Measurements from ENCODE around the gene TUBGCP6. TPM values are rescaled to one million over a fixed set of nuclear protein-coding genes. Genes with fewer than 3 reads are reported as not detected.

TUBGCP6 gene
- total RNA-seq, 1 experiment from 2014 or later = 31.3 TPM

- in situ Hi-C loops (cut with HindIII; ENCODE audit: low pct_unique_long_range_greater_than_20kb, low sequenced_read_pairs) (no loop called here), intact Hi-C loops (cut with micrococcal nuclease; ENCODE audit: unreplicated experiment) (no loop called here)
- H3K4me3 ChIP-seq (ENCODE audit: low read depth in 2 of 2, low read length in 2 of 2) = no peak overlapping the region
- no peaks in the 10 kb centered on the region for H3K27me3 ChIP-seq (ENCODE audit: control insufficient read depth, insufficient read depth, low read length)
- no peaks in the 10 kb centered on the region for H3K9me3 ChIP-seq (ENCODE audit: control insufficient read depth, insufficient read depth, low read depth, low read length)
- TF ChIP-seq TCF7L2 (IDR thresholded peaks at IDR 0.05; ENCODE audit: low read depth, low read length) = no peak
- TF ChIP-seq POLR2AphosphoS5 (IDR thresholded peaks at IDR 0.05; ENCODE audit: low read depth, low read length) = no peak
- TF ChIP-seq CTCF (IDR thresholded peaks at IDR 0.05) = no peak
- TF ChIP-seq SIN3A (IDR thresholded peaks at IDR 0.05; ENCODE audit: borderline replicate concordance, insufficient read depth, low read depth, low read length) = no peak
- TF ChIP-seq REST (IDR thresholded peaks at IDR 0.05; ENCODE audit: insufficient read depth in 1 of 2, low read depth in 2 of 2, low read length in 1 of 2) = no peak
- no peak overlapping the region for H3K27ac ChIP-seq (ENCODE audit: low read length)
- ChIA-PET CTCF (no interaction called here), POLR2A (no interaction called here)
- DNase-seq (ENCODE audit: low read depth, low spot score) (no peak), ATAC-seq (no peak)
- H3K36me3 ChIP-seq (ENCODE audit: control insufficient read depth, insufficient read depth, low read length) = no peaks in the 10 kb centered on the region
- BruUV-seq (replicated peaks) = no TSS peak
- H3K4me1 ChIP-seq (ENCODE audit: control insufficient read depth, insufficient read depth, low read length) = no peaks in the 10 kb centered on the region
These were observed 70.2 kb downstream of the TUBGCP6 start for GRCh38 chr22:50174382-50175190.

- in situ Hi-C loops (cut with HindIII; ENCODE audit: low pct_unique_long_range_greater_than_20kb, low sequenced_read_pairs) = no loop called here
- Histone ChIP-seq H3K9me3 (ENCODE audit: control insufficient read depth, insufficient read depth, low read depth, low read length) (no peaks in the 10 kb centered on the region), H3K27me3 (ENCODE audit: control insufficient read depth, insufficient read depth, low read length) (no peaks in the 10 kb centered on the region), H3K27ac (ENCODE audit: low read length) (no peak overlapping the region), H3K4me3 (ENCODE audit: low read depth in 2 of 2, low read length in 2 of 2) (no peak overlapping the region), H3K36me3 (ENCODE audit: control insufficient read depth, insufficient read depth, low read length) (no peaks in the 10 kb centered on the region), H3K4me1 (ENCODE audit: control insufficient read depth, insufficient read depth, low read length) (no peaks in the 10 kb centered on the region)
- no peak for TF ChIP-seq CTCF (IDR thresholded peaks at IDR 0.05)
- no peak for TF ChIP-seq SIN3A (IDR thresholded peaks at IDR 0.05; ENCODE audit: borderline replicate concordance, insufficient read depth, low read depth, low read length)
- TF ChIP-seq POLR2AphosphoS5 (IDR thresholded peaks at IDR 0.05; ENCODE audit: low read depth, low read length) = no peak
- no peak for TF ChIP-seq REST (IDR thresholded peaks at IDR 0.05; ENCODE audit: insufficient read depth in 1 of 2, low read depth in 2 of 2, low read length in 1 of 2)
- no peak for TF ChIP-seq TCF7L2 (IDR thresholded peaks at IDR 0.05; ENCODE audit: low read depth, low read length)
- no peak for ATAC-seq
- no peak for DNase-seq (ENCODE audit: low read depth, low spot score)
- intact Hi-C loops (cut with micrococcal nuclease; ENCODE audit: unreplicated experiment) = no loop called here
- POLR2A ChIA-PET = no interaction called here
- no TSS peak for BruUV-seq (replicated peaks)
- CTCF ChIA-PET = no interaction called here
These were observed 70.9 kb downstream of the TUBGCP6 start for GRCh38 chr22:50173983-50174355.
